K562 (cell line): Measurements from ENCODE around the gene LDLRAD1. TPM values are rescaled to one million over a fixed set of nuclear protein-coding genes. Genes with fewer than 3 reads are reported as not detected.
"Not testable (repeated sequence)": the region's sequence is repeated elsewhere in the genome, so short reads cannot be mapped to it uniquely, and the experiment has no call there.

Experiments used
- ATAC-seq: fragments of 200-7000 bp; cut with Tn5 transposase; 3 replicates; pipeline ENCODE4 v1.9.1; 2020; ENCODE audit warnings: moderate library complexity
- BruUV-seq: library from RNA; stranded (reverse); fragments of 400-500 nt; replicated peaks from 2 replicates; lab custom pipeline; 2021; lab: Mats Ljungman, UMichigan
- CTCF ChIA-PET: fragments of 300-600 bp; formaldehyde crosslinking; extraction: SDS; loops from one replicate; lab custom pipeline; 2021; ENCODE audit warnings: low intra/inter-chr PET ratio; lab: Yijun Ruan, JAX
- POLR2A ChIA-PET: fragments of 300-600, 350-650 bp; sonication (Branson Sonifier 250); formaldehyde crosslinking; extraction: SDS; loops from one replicate; lab custom pipeline; 2021; ENCODE audit warnings: antibody characterized with exemption, inconsistent platforms; lab: Yijun Ruan, JAX
- DNase-seq, 4 experiments: peaks; one replicate each; pipeline versions ENCODE4 v3.0.0 to v3.0.0-alpha.2; 2011 to 2018; ENCODE audit warnings: low spot score in 3 of 4, mixed read lengths in 3 of 4; ENCODE audit errors: extremely low read depth in 1 of 4
- FAIRE-seq: peaks from 2 replicates; lab custom pipeline; 2011; peaks lifted over from hg19 to GRCh38; lab: Jason Lieb, UNC
- H2AFZ ChIP-seq: 2 replicates; pipeline ENCODE4 v1.6.0; 2011; ENCODE audit warnings: low read depth, low read length, control low read depth, inconsistent platforms
- H3K27ac ChIP-seq: fragments of 200-600 bp; 3 replicates; pipeline ENCODE4 v1.8.0; 2011; ENCODE audit warnings: low read depth, mild to moderate bottlenecking, control low read depth, inconsistent platforms, low read length, moderate library complexity, mixed read lengths; ENCODE audit errors: extremely low read depth
- H3K27me3 ChIP-seq, 2 experiments: fragments of 300-600 bp in 1 of 2; 2 replicates in 1 of 2; 3 replicates in 1 of 2; pipeline versions ENCODE4 v1.6.0 to v1.8.0; 2011; ENCODE audit warnings: inconsistent platforms in 2 of 2, low read length in 2 of 2, mild to moderate bottlenecking in 1 of 2, mixed read lengths in 1 of 2, moderate library complexity in 1 of 2; ENCODE audit not compliant: control insufficient read depth in 2 of 2, insufficient read depth in 2 of 2
- H3K36me3 ChIP-seq: fragments of 300-600 bp; 3 replicates; pipeline ENCODE4 v1.8.0; 2011; ENCODE audit warnings: mild to moderate bottlenecking, low read length, inconsistent platforms; ENCODE audit not compliant: control insufficient read depth, insufficient read depth
- H3K4me1 ChIP-seq, 2 experiments: fragments of 200-600 bp in 1 of 2; replicated peaks in 1 of 2; 2 replicates in 1 of 2; 3 replicates in 1 of 2; pipeline versions ENCODE4 v1.5.1 to v1.8.0; 2011; ENCODE audit warnings: inconsistent platforms in 2 of 2, low read length in 2 of 2, mild to moderate bottlenecking in 1 of 2, mixed read lengths in 1 of 2, moderate library complexity in 1 of 2; ENCODE audit not compliant: control insufficient read depth in 2 of 2, insufficient read depth in 2 of 2
- H3K4me2 ChIP-seq: 2 replicates; pipeline ENCODE4 v1.6.1; 2011; ENCODE audit warnings: low read length, control low read depth, inconsistent platforms, mixed read lengths; ENCODE audit not compliant: insufficient read depth
- H3K4me3 ChIP-seq: fragments of 200-600 bp; sonication (generic), shearing (Covaris generic); 2 replicates; pipeline ENCODE4 v1.5.1; 2016; ENCODE audit warnings: control low read depth, inconsistent platforms
- H3K79me2 ChIP-seq: fragments of 200-600 bp; 3 replicates; pipeline ENCODE4 v1.8.0; 2011; ENCODE audit warnings: low read length, inconsistent platforms; ENCODE audit not compliant: control insufficient read depth, insufficient read depth
- H3K9ac ChIP-seq, 2 experiments: 2 replicates each; pipeline versions ENCODE4 v1.6.0 to v1.6.1; 2011; ENCODE audit warnings: low read depth in 2 of 2, low read length in 2 of 2, control low read depth in 1 of 2, inconsistent platforms in 1 of 2, mild to moderate bottlenecking in 1 of 2, mixed read lengths in 1 of 2; ENCODE audit not compliant: insufficient read depth in 1 of 2
- H3K9me1 ChIP-seq: one replicate; pipeline ENCODE4 v1.6.0; 2011; ENCODE audit warnings: inconsistent platforms, mild to moderate bottlenecking, low read length, moderate library complexity; ENCODE audit not compliant: control insufficient read depth, insufficient read depth
- H3K9me3 ChIP-seq: replicated peaks from 2 replicates; pipeline ENCODE4 v1.5.1; 2011; ENCODE audit warnings: low read depth, low read length, inconsistent platforms; ENCODE audit not compliant: control insufficient read depth, insufficient read depth
- H4K20me1 ChIP-seq: replicated peaks from 2 replicates; pipeline ENCODE4 v1.6.1; 2011; ENCODE audit warnings: low read length, inconsistent platforms, mixed read lengths; ENCODE audit not compliant: control insufficient read depth, insufficient read depth
- BMI1 ChIP-seq: fragments of 150-350 bp; IDR thresholded peaks from 2 replicates; pipeline ENCODE4 v1.6.1; 2014; ENCODE audit warnings: low read length
- NFYB ChIP-seq: IDR thresholded peaks from 2 replicates; pipeline ENCODE4 v1.6.1; 2011; ENCODE audit warnings: mild to moderate bottlenecking, moderate library complexity; ENCODE audit not compliant: insufficient read length; ENCODE audit errors: extremely low read depth
- WGBS: fragments of 100-300 bp; shearing (Covaris generic); methylation state at CpG from one replicate; pipeline ENCODE4 v1.1.6; 2016; ENCODE audit warnings: low coverage, mixed read lengths; ENCODE audit not compliant: insufficient coverage; ENCODE audit errors: missing lambda C conversion rate; 5-methylcytosine and 5-hydroxymethylcytosine counted together
- in situ Hi-C: fragments of 300-500 bp; cut with MboI; formaldehyde crosslinking; loops from 4 replicates; pipeline ENCODE4 v1.15.0; 2018; ENCODE audit warnings: inconsistent platforms, mixed read lengths
- intact Hi-C: fragments of 100-400 bp; cut with micrococcal nuclease; formaldehyde crosslinking; loops from 2 replicates; pipeline ENCODE4 v1.14.2; 2022
- polyA plus RNA-seq, 8 experiments: library from polyadenylated mRNA; depleted of rRNA in 4 of 8; stranded (reverse) in 5 of 8; unstranded in 3 of 8; fragments of >200 nt; fragmentation: Nextera tagmentation in 2 of 8; fragmentation: Illumina TruSeq in 1 of 8; extraction: Ambion mirVana in 2 of 8; extraction: Trizol in 1 of 8; gene quantifications; 2 replicates each; pipeline versions ENCODE4 v1.2.1 to v1.2.3, GENCODE V29; 2011 to 2014; ENCODE audit warnings: inconsistent platforms in 1 of 8, missing spikeins in 1 of 8
- total RNA-seq, 7 experiments: library from RNA; depleted of rRNA in 6 of 7; stranded (reverse); fragments of >200 nt in 6 of 7; fragmentation: Illumina TruSeq in 2 of 7; extraction: Trizol in 2 of 7; gene quantifications; 2 replicates each; pipeline versions ENCODE4 v1.2.1 to v1.2.3, GENCODE V29; 2011 to 2021; ENCODE audit warnings: low replicate concordance in 1 of 7

Gene LDLRAD1
- total and polyA plus RNA-seq, 9 of the 15 experiments (the other 6 are each of a cell fraction or from before 2014, with no cell fraction given): not detected

- in situ Hi-C loops: not testable (repeated sequence)
Measured at GRCh38 chr1:54003750-54004480, 14.1 kb downstream of the LDLRAD1 start.

GRCh38 chr1:54003249-54003646, 14.7 kb downstream of the LDLRAD1 start:
- Histone ChIP-seq H2AFZ (0 out of 2 replicates have a peak overlapping the region, but pooled peaks have one; percentile 48), H3K9ac (no peak overlapping the region), H3K36me3 (no peaks in the 10 kb centered on the region), H3K9me1 (no peaks in the 10 kb centered on the region), H3K79me2 (no peaks in the 10 kb centered on the region), H3K27me3 (peaks cover 19 to 39% of the 10 kb centered on the region in 2 experiments; a peak in 4 of 5 replicates), H3K9me3 (peaks cover 7% of the 10 kb centered on the region; the same call in 1 of the 2 replicates), H3K4me2 (no peak overlapping the region), H3K4me1 (peaks cover 0 to 4% of the 10 kb centered on the region in 2 experiments; a peak in 1 of 5 replicates), H3K27ac (no peak overlapping the region), H4K20me1 (no peaks in the 10 kb centered on the region), H3K4me3 (no peak overlapping the region)
- in situ Hi-C loops (no loop called here), intact Hi-C loops (no loop called here)
- no peak for TF ChIP-seq BMI1
- 34% methylated on average over 12 of the region's 12 CpGs for WGBS
- POLR2A ChIA-PET: no interaction called here
- no TSS peak for BruUV-seq
- DNase-seq: peak in 1 of 4 experiments; percentile 5
- CTCF ChIA-PET: no interaction called here
- ATAC-seq: no peak
- no peak for FAIRE-seq

More at GRCh38 chr1:54003750-54004480, 14.1 kb downstream of the LDLRAD1 start:
- H3K9me1 ChIP-seq, intact Hi-C loops, H3K9me3 ChIP-seq, H3K4me1 ChIP-seq, H3K9ac ChIP-seq, H4K20me1 ChIP-seq, H2AFZ ChIP-seq, H3K36me3 ChIP-seq, FAIRE-seq, H3K27ac ChIP-seq, BruUV-seq, H3K4me3 ChIP-seq, H3K4me2 ChIP-seq, ATAC-seq, H3K79me2 ChIP-seq, CTCF ChIA-PET: not testable (repeated sequence)
- H3K27me3 ChIP-seq: peaks cover 21 to 45% of the 10 kb centered on the region in 2 experiments; a peak in 4 of 5 replicates
- peak in 1 of 4 experiments; percentile 1 for DNase-seq
- 56% methylated on average over 19 of the region's 19 CpGs for WGBS
- peak; percentile 58 for TF ChIP-seq NFYB
- POLR2A ChIA-PET: interaction anchor here (0.7 kb wide), 1 partner anchor 13 kb away, joined by 3 read pairs; no protein-coding TSS in a partner anchor
